WTC11 (cell line): ENCODE data around the gene CYP27A1.
"Not testable (repeated sequence)": the region's sequence is repeated elsewhere in the genome, so short reads cannot be mapped to it uniquely, and the experiment has no call there.

Experiments used
- ATF3 ChIP-seq: sonication (generic); formaldehyde crosslinking; conservative IDR thresholded peaks from 2 replicates; pipeline ENCODE4 v1.8.1; 2022; ENCODE audit warnings: mild to moderate bottlenecking, missing genetic modification reagents
- CBFB ChIP-seq: sonication (generic); formaldehyde crosslinking; IDR thresholded peaks from 2 replicates; pipeline ENCODE4 v1.8.1; 2022; ENCODE audit warnings: mild to moderate bottlenecking, low read depth, missing genetic modification reagents
- ELF4 ChIP-seq: sonication (generic); formaldehyde crosslinking; IDR thresholded peaks from 2 replicates; pipeline ENCODE4 v1.8.1; 2022; ENCODE audit warnings: low read depth, mild to moderate bottlenecking, moderate library complexity, missing genetic modification reagents
- SMAD3 ChIP-seq: sonication (generic); formaldehyde crosslinking; IDR thresholded peaks from 2 replicates; pipeline ENCODE4 v1.8.0; 2022; ENCODE audit warnings: missing genetic modification reagents, mild to moderate bottlenecking, borderline replicate concordance
- STAT6 ChIP-seq: sonication (generic); formaldehyde crosslinking; conservative IDR thresholded peaks from 2 replicates; pipeline ENCODE4 v1.8.1; 2023; ENCODE audit warnings: mild to moderate bottlenecking, low read depth, missing genetic modification reagents, moderate library complexity
- USF2 ChIP-seq: sonication (generic); formaldehyde crosslinking; IDR thresholded peaks from 2 replicates; pipeline ENCODE4 v1.8.1; 2023; ENCODE audit warnings: mild to moderate bottlenecking, missing genetic modification reagents, moderate library complexity
- ZBTB21 ChIP-seq: sonication (generic); formaldehyde crosslinking; IDR thresholded peaks from 2 replicates; pipeline ENCODE4 v1.8.1; 2023; ENCODE audit warnings: mild to moderate bottlenecking, missing genetic modification reagents, borderline replicate concordance
- ZNF138 ChIP-seq: sonication (generic); formaldehyde crosslinking; conservative IDR thresholded peaks from 2 replicates; pipeline ENCODE4 v1.8.1; 2022; ENCODE audit warnings: mild to moderate bottlenecking, moderate library complexity, missing genetic modification reagents

GRCh38 chr2:218772759-218773158, 9.2 kb upstream of the CYP27A1 start:
- not testable (repeated sequence) for TF ChIP-seq CBFB (CRISPR knock-in tag); SMAD3 (CRISPR knock-in tag); ELF4 (CRISPR knock-in tag); ATF3 (CRISPR knock-in tag); USF2 (CRISPR knock-in tag); ZBTB21 (CRISPR knock-in tag); ZNF138; STAT6 (CRISPR knock-in tag)
